Measurements from ENCODE around the gene ARCN1.

Gene ARCN1

DNA sequence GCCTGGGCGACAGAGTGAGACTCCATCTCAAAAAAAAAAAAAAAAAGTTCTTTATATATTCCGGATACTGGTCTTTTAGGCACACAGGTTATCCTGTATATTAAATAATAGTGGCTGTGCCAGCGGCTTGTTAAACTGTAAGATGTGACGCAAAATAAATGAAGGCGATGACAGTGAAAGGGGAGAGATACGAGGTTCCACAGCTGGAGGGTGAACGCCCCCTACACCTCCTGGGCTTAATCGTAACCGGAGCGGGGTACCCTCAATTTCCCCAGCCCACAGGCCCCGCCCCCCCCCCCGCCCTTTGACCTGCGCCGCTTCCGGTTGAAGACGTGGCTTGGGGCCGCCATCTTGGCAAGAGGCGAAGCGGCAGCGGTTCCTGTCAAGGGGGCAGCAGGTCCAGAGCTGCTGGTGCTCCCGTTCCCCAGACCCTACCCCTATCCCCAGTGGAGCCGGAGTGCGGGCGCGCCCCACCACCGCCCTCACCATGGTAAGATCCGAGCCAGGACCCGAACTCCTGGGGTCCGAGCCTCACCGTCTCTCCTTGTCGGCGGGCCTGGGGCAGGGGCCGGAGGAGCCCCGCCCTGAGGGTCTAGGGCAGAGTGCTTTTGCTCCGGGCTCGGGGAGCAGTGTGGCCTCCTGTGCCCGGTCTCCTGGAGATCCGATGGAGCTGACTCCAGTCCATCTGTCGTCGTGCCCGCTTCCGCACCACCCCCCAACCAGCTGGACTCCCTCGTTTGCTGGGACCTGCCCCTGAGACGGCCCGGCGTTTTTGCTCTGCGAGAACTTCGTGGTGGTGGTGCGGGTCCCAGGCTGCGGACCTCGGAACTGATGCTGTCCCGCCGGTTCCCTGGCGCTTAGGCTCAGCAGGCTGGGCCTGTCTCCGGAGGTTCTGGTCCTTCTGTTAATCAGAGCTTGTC is at the start of gene ARCN1:
Gene ARCN1 (plus strand): TSS at position 349 of the 920 bp plus-strand sequence. CDS start 139 bp downstream, at position 488.
- peak; percentile 72 for DNase-seq (ENCODE audit: low read depth)

DNA sequence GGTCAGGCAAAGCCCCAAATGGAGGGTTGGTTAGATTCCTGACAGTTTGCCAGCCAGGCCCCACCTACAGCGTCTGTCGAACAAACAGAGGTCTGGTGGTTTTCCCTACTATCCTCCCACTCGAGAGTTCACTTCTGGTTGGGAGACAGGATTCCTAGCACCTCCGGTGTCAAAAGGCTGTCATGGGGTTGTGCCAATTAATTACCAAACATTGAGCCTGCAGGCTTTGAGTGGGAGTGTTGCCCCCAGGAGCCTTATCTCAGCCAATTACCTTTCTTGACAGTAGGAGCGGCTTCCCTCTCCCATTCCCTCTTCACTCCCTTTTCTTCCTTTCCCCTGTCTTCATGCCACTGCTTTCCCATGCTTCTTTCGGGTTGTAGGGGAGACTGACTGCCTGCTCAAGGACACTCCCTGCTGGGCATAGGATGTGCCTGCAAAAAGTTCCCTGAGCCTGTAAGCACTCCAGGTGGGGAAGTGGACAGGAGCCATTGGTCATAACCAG is 49.6 kb upstream of the ARCN1 start:
- peak; percentile 42 for DNase-seq (ENCODE audit: low read depth)

DNA sequence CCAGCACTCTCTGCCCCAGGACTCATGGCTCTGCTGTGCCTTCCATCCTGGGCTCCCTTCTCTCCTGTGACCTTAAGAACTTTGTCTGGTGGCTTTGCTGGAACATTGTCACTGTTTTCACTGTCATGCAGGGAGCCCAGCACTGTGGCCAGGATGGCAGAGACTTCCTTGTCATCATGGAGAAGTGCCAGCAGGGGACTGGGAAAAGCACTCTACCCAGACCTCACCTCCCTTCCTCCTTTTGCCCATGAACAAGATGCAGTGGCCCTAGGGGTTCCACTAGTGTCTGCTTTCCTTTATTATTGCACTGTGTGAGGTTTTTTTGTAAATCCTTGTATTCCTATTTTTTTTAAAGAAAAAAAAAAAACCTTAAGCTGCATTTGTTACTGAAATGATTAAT is 47.9 kb upstream of the ARCN1 start:
- no peak for DNase-seq (ENCODE audit: low read depth)

DNA sequence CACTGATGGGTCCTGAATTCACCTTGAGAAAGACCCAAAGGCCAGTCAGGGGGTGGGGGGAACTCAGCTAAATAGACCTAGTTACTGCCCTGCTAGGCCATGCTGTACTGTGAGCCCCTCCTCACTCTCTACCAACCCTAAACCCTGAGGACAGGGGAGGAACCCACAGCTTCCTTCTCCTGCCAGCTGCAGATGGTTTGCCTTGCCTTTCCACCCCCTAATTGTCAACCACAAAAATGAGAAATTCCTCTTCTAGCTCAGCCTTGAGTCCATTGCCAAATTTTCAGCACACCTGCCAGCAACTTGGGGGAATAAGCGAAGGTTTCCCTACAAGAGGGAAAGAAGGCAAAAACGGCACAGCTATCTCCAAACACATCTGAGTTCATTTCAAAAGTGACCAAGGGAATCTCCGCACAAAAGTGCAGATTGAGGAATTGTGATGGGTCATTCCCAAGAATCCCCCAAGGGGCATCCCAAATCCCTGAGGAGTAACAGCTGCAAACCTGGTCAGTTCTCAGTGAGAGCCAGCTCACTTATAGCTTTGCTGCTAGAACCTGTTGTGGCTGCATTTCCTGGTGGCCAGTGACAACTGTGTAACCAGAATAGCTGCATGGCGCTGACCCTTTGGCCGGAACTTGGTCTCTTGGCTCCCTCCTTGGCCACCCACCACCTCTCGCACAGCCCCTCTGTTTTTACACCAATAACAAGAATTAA is 47.3 kb upstream of the ARCN1 start:
- no peak for DNase-seq (ENCODE audit: low read depth)

- no peak for DNase-seq (ENCODE audit: low read depth)
These were observed 45.5 kb upstream of the ARCN1 start for GRCh38 chr11:118526688-118527087.

DNA sequence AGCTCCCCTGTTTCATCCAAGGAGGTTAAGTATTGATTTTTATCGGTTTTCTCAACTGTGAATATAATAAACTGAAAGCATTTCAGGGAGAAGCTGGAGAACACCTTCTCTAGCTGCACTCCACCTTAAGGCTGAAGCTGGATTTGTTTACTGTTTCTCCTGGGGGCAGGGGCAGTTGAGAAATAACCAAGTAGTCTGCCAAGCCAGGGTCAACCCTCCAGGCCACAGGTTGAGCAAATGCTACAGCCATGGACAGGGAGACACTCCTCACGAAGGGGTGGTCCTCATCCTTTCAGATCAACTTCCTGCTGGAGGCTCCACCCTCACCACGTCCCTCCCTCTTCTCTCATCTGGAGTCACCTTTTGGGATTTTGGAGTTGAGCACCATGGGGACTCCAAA is 45.1 kb upstream of the ARCN1 start, which contains the start of gene TTC36:
Gene TTC36 (plus strand): TSS at position 366 of the 400 bp plus-strand sequence. CDS start 21 bp downstream, at position 387.
- DNase-seq (ENCODE audit: low read depth), result no peak

GRCh38 chr11:118528511-118528910 is 43.7 kb upstream of the ARCN1 start:
- DNase-seq (ENCODE audit: low read depth), result no peak

DNA sequence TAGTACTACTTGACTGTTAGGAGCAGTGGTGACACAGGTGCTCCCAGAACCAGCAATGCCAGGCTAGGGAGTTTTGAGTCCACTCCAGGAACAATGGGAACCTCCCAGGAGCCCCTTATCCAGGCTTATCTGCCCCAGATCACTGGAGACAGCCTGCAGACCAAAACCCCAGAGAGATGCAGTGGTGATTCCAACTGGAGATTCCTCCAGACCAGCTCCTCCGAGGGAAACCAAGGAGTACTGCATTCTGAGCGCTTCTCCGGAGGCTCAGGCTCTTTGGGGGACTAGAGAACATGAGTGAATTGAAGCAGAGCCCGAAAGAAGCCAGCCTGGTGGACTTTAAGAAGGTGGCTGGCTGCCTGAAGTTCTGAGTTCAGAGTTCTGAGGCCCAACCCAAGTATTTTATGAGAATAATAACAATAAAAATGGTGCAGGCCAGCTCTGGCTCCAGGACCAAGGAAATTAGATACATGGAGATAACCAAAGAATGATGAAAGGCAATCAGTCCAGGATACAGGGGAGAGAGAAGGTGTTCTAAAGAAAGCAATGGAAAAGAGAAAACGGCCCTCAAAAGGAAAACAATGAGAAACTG is 42.5 kb upstream of the ARCN1 start:
- DNase-seq (ENCODE audit: low read depth), result no peak

GRCh38 chr11:118530180-118530682 is 42.0 kb upstream of the ARCN1 start:
- peak; percentile 28 for DNase-seq (ENCODE audit: low read depth)

- peak; percentile 49 for DNase-seq (ENCODE audit: low read depth)
These were observed 41.3 kb upstream of the ARCN1 start, which contains the start of gene TMEM25 for GRCh38 chr11:118530683-118531596. Gene TMEM25 (plus strand): TSS chr11:118531192. CDS start chr11:118531802, 610 bp downstream.

DNA sequence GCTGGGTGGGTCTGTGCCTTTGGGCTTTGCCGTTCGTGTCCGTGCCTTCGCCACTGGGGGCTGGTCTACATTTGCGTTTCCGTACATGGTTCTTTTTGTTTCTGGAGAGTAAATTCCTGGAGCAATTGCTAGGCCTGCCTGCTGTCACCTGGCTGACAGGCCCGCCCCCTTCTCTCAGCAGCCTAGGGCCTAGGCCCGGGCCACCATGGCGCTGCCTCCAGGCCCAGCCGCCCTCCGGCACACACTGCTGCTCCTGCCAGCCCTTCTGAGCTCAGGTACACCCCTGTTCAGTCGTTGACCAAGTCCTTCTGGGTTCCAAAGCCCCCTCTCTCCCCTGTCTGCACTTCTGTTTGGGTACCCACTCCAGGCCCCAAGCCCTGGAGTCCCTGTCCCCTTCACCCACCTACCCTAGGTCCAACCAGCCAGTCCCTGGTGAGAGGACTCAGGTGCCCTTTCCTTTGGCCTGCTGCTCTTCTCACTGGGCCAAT is 40.6 kb upstream of the ARCN1 start:
- DNase-seq (ENCODE audit: low read depth), result no peak

DNA sequence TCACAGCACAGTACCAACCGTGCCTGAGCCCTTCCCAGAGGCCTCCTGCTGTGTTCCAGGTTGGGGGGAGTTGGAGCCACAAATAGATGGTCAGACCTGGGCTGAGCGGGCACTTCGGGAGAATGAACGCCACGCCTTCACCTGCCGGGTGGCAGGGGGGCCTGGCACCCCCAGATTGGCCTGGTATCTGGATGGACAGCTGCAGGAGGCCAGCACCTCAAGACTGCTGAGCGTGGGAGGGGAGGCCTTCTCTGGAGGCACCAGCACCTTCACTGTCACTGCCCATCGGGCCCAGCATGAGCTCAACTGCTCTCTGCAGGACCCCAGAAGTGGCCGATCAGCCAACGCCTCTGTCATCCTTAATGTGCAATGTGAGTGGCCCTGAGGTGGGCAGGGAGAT is 40.1 kb upstream of the ARCN1 start:
- DNase-seq (ENCODE audit: low read depth), result no peak

DNA sequence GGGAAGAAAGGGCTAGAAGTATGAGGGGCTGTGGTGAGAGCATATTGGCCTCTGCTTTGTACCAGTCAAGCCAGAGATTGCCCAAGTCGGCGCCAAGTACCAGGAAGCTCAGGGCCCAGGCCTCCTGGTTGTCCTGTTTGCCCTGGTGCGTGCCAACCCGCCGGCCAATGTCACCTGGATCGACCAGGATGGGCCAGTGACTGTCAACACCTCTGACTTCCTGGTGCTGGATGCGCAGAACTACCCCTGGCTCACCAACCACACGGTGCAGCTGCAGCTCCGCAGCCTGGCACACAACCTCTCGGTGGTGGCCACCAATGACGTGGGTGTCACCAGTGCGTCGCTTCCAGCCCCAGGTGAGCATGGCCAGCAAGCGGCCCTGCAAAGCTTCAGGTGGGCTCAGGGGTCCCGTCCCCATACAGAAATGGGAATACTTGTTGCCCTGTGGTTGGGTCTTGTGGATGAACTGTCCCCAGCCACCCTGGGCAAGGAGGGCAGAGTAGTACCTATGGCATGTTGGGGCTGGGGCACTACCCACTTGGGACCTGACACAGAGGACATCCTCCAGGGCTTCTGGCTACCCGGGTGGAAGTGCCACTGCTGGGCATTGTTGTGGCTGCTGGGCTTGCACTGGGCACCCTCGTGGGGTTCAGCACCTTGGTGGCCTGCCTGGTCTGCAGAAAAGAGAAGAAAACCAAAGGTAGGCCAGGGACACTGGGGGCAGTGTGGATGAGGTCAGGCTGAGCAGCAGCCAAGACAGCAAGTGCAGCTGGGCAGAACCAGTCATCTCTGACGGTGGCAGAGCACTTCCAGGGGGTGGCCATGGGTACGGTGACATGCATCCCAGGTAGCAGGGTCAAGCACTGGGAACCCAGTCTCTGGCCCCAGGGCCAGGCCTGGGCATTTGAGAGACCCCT is 39.1 kb upstream of the ARCN1 start:
- DNase-seq (ENCODE audit: low read depth), result no peak

- no peak for DNase-seq (ENCODE audit: low read depth)
These were observed 38.2 kb upstream of the ARCN1 start for GRCh38 chr11:118533769-118534729.

GRCh38 chr11:118535261-118535660 is 36.9 kb upstream of the ARCN1 start:
- DNase-seq (ENCODE audit: low read depth), result no peak

DNA sequence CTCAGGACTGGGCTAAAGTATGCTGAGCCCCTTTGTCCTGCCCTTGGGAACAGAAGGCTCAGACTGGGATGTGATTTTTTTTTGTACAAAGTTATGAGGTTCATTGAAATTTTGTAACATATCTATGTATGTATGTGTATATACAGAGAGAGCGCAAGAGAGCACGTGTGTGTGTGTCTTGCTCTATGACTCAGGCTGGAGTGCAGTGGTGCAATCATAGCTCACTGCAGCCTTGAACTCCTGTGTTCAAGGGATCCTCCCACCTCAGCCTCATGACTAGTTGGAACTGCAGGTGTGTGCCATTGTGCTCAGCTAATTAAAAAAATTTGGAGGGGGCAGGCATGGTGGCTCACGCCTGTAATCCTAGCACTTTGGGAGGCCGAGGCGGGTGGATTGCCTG is 35.5 kb upstream of the ARCN1 start:
- DNase-seq (ENCODE audit: low read depth), result peak; percentile 68

DNA sequence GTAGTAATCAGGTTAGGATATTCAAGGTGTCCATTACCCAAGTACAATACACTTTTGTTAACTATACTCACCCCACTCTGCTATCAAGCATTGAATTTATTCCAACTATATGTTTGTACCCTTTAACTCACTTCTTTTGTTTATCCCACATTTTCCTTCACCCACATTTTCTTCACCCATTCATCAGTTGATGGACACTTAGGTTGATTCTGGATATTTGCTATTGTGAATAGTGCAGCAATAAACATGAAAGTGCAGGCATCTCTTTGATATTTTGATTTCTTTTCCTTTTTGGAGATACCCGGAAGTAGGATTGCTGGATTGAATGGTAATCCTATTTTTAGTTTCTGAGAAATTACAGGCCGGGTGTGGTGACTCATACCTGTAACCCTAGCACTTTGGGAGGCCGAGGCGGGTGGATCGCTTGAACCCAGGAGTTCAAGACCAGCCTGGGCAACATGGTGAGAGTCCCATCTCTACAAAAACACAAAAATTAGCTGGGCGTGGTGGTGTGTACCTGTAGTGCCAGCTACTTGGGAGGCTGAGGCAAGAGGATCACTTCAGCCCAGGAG is 34.7 kb upstream of the ARCN1 start:
- DNase-seq (ENCODE audit: low read depth), result no peak

DNA sequence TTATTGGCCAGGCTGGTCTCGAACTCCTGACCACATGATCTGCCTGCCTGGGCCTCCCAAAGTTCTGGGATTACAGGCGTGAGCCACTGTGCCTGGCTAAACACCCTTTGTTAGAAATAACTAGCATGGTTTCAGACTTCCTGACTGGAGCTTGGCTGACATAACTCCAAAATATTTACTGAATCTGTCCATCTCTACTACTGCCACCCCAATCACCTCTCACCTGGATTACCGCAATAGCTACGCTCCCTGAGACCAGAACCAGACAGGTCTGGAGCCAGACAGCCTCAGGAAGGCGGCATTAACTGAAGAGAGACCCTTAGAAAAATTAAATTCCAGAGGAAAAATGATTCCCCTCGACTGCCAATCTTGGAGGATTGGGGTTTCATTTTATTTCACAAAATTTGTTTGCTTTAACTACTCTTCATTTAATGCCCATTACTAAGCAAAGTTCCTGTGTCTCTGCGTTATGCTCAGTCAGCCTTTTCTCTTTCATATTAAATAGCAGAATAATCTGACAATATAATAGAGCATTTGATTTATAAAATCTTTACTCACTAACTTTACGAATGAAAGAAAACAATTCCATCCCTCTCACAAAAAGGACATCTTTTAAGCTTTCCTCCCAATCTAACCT is 28.1 kb upstream of the ARCN1 start:
- no peak for DNase-seq (ENCODE audit: low read depth)

Measured in iris pigment epithelial cell (primary cell).